HepG2 (cell line): Measurements from ENCODE around the gene PET100. TPM values are rescaled to one million over a fixed set of nuclear protein-coding genes. Genes with fewer than 3 reads are reported as not detected.
A peak's percentile ranks its signal among the peaks of the same experiment; 100 is the strongest.

Experiments used
- ATF3 ChIP-seq: sonication (generic); formaldehyde crosslinking; IDR thresholded peaks from 2 replicates; pipeline ENCODE4 v1.4.0; 2020; ENCODE audit warnings: missing genetic modification reagents
- ATF6 ChIP-seq: sonication (generic); formaldehyde crosslinking; conservative IDR thresholded peaks from 2 replicates; pipeline ENCODE4 v1.4.0; 2020; ENCODE audit warnings: missing genetic modification reagents
- ATRX ChIP-seq: sonication (generic); formaldehyde crosslinking; IDR thresholded peaks from 2 replicates; pipeline ENCODE4 v1.4.0; 2020; ENCODE audit warnings: missing genetic modification reagents, borderline replicate concordance
- CHD2 ChIP-seq: IDR thresholded peaks from 2 replicates; pipeline ENCODE4 v1.6.1; 2011; ENCODE audit warnings: low read depth, low read length, improper control_type of control experiment
- FOXM1 ChIP-seq: sonication (generic); formaldehyde crosslinking; IDR thresholded peaks from 2 replicates; pipeline ENCODE4 v1.5.0; 2020; ENCODE audit warnings: missing genetic modification reagents
- GFI1 ChIP-seq: sonication (generic); formaldehyde crosslinking; IDR thresholded peaks from 2 replicates; pipeline ENCODE4 v1.5.0; 2020; ENCODE audit warnings: missing genetic modification reagents, mild to moderate bottlenecking, borderline replicate concordance
- HOXA5 ChIP-seq: sonication (generic); formaldehyde crosslinking; IDR thresholded peaks from 2 replicates; pipeline ENCODE4 v1.4.0; 2020; ENCODE audit warnings: missing genetic modification reagents
- IKZF5 ChIP-seq: IDR thresholded peaks from 2 replicates; pipeline ENCODE4 v1.6.1; 2018; ENCODE audit warnings: missing genetic modification reagents, mild to moderate bottlenecking, missing compliant biosample characterization
- JUNB ChIP-seq: sonication (generic); formaldehyde crosslinking; IDR thresholded peaks from 2 replicates; pipeline ENCODE4 v1.8.0; 2022; ENCODE audit warnings: missing genetic modification reagents, mild to moderate bottlenecking, borderline replicate concordance
- KAT2B ChIP-seq: fragments of 150-350 bp; IDR thresholded peaks from 2 replicates; pipeline ENCODE4 v1.6.1; 2014; ENCODE audit warnings: low read depth, low read length, borderline replicate concordance
- MEIS1 ChIP-seq: sonication (generic); formaldehyde crosslinking; IDR thresholded peaks from 2 replicates; pipeline ENCODE4 v1.9.0; 2021; ENCODE audit warnings: mild to moderate bottlenecking, missing genetic modification reagents, moderate library complexity, borderline replicate concordance
- PITX1 ChIP-seq: sonication (generic); formaldehyde crosslinking; IDR thresholded peaks from 2 replicates; pipeline ENCODE4 v1.5.1; 2020; ENCODE audit warnings: mild to moderate bottlenecking, missing genetic modification reagents
- PLRG1 ChIP-seq: fragments of 450-650 bp; conservative IDR thresholded peaks from 2 replicates; pipeline ENCODE4 v1.6.1; 2016
- RAD21 ChIP-seq: fragments of 450-650 bp; formaldehyde crosslinking; IDR thresholded peaks from 2 replicates; pipeline ENCODE4 v1.5.0; 2020; ENCODE audit warnings: mild to moderate bottlenecking
- SIN3B ChIP-seq: fragments of 150-350 bp; IDR thresholded peaks from 2 replicates; pipeline ENCODE4 v1.6.1; 2014; ENCODE audit warnings: low read length
- SMAD3 ChIP-seq: sonication (generic); formaldehyde crosslinking; IDR thresholded peaks from 2 replicates; pipeline ENCODE4 v1.4.0; 2020; ENCODE audit warnings: missing genetic modification reagents
- TBL1XR1 ChIP-seq: fragments of 150-350 bp; IDR thresholded peaks from 2 replicates; pipeline ENCODE4 v1.6.1; 2014; ENCODE audit warnings: borderline replicate concordance, low read length; ENCODE audit not compliant: partially characterized antibody
- ZBTB14 ChIP-seq: sonication (generic); formaldehyde crosslinking; IDR thresholded peaks from 2 replicates; pipeline ENCODE4 v1.4.0; 2020; ENCODE audit warnings: missing genetic modification reagents
- ZMYM3 ChIP-seq: sonication (generic); formaldehyde crosslinking; IDR thresholded peaks from 2 replicates; pipeline ENCODE4 v1.5.1; 2020; ENCODE audit warnings: mild to moderate bottlenecking, missing genetic modification reagents
- ZNF274 ChIP-seq: sonication (generic); formaldehyde crosslinking; IDR thresholded peaks from 2 replicates; pipeline ENCODE4 v1.5.1; 2020; ENCODE audit warnings: mild to moderate bottlenecking, missing genetic modification reagents
- ZNF30 ChIP-seq: sonication (generic); formaldehyde crosslinking; IDR thresholded peaks from 2 replicates; pipeline ENCODE4 v1.5.0; 2020; ENCODE audit warnings: mild to moderate bottlenecking, missing genetic modification reagents
- ZNF350 ChIP-seq: sonication (generic); formaldehyde crosslinking; IDR thresholded peaks from 2 replicates; pipeline ENCODE4 v1.4.0; 2020; ENCODE audit warnings: mild to moderate bottlenecking, low read depth, missing genetic modification reagents, borderline replicate concordance
- ZNF549 ChIP-seq: sonication (generic); formaldehyde crosslinking; IDR thresholded peaks from 2 replicates; pipeline ENCODE4 v1.5.0; 2020; ENCODE audit warnings: missing genetic modification reagents
- ZNF660 ChIP-seq: sonication (generic); formaldehyde crosslinking; IDR thresholded peaks from 2 replicates; pipeline ENCODE4 v1.5.1; 2020; ENCODE audit warnings: mild to moderate bottlenecking, low read depth, missing genetic modification reagents, borderline replicate concordance
- ZNF747 ChIP-seq: sonication (generic); formaldehyde crosslinking; IDR thresholded peaks from 2 replicates; pipeline ENCODE4 v1.8.1; 2023; ENCODE audit warnings: missing genetic modification reagents, mild to moderate bottlenecking, borderline replicate concordance
- ZNF776 ChIP-seq: sonication (generic); formaldehyde crosslinking; IDR thresholded peaks from 2 replicates; pipeline ENCODE4 v1.4.0; 2020; ENCODE audit warnings: mild to moderate bottlenecking, missing genetic modification reagents
- ZNF891 ChIP-seq: sonication (generic); formaldehyde crosslinking; IDR thresholded peaks from 2 replicates; pipeline ENCODE4 v1.5.0; 2020; ENCODE audit warnings: mild to moderate bottlenecking, missing genetic modification reagents
- polyA plus RNA-seq, 8 experiments: library from polyadenylated mRNA; depleted of rRNA in 3 of 8; stranded (reverse) in 7 of 8; unstranded in 1 of 8; fragments of >200 nt; fragmentation: Illumina TruSeq in 4 of 8; extraction: Trizol in 4 of 8; gene quantifications; 2 replicates each; pipeline versions ENCODE4 v1.2.1 to v1.2.3, GENCODE V29; 2011 to 2016; ENCODE audit warnings: low read depth in 4 of 8, missing spikeins in 1 of 8, mixed read lengths in 1 of 8; ENCODE audit not compliant: insufficient read depth in 1 of 8
- total RNA-seq, 5 experiments: library from RNA; depleted of rRNA; stranded (reverse); fragments of >200 nt; fragmentation: Illumina TruSeq; extraction: Trizol; gene quantifications; 2 replicates each; pipeline ENCODE4 v1.2.3, GENCODE V29; 2016; ENCODE audit warnings: low read depth in 1 of 5
- TF ChIP-seq, protein P1 (sequence below): sonication (generic); formaldehyde crosslinking; IDR thresholded peaks from 2 replicates; pipeline ENCODE4 v1.5.0; 2020; ENCODE audit warnings: missing genetic modification reagents

Gene PET100
- total and polyA plus RNA-seq, 2 of the 13 experiments (the other 11 are each of a cell fraction or from before 2014, with no cell fraction given): 22.3 to 66.5 TPM

- TF ChIP-seq ZBTB14 (CRISPR knock-in tag) (no peak), ZNF660 (CRISPR knock-in tag) (no peak), PLRG1 (no peak), KAT2B (no peak), RAD21 (CRISPR knock-in tag) (peak; percentile 79), ZNF549 (CRISPR knock-in tag) (no peak), PITX1 (peak; percentile 79), ZNF350 (CRISPR knock-in tag) (peak; percentile 88), ZNF30 (no peak), JUNB (no peak), SIN3B (no peak), ZNF776 (CRISPR knock-in tag) (no peak), ZMYM3 (CRISPR knock-in tag) (peak; percentile 83), TBL1XR1 (peak; percentile 97), IKZF5 (CRISPR knock-in tag) (peak; percentile 81), FOXM1 (CRISPR knock-in tag) (no peak), MEIS1 (CRISPR knock-in tag) (no peak; the same call in 1 of the 2 replicates), ZNF891 (CRISPR knock-in tag) (no peak), ZNF747 (CRISPR knock-in tag) (no peak), CHD2 (no peak), ATRX (CRISPR knock-in tag) (no peak), ZNF274 (CRISPR knock-in tag) (no peak), ATF3 (CRISPR knock-in tag) (peak; percentile 93), ATF6 (CRISPR knock-in tag) (no peak), GFI1 (CRISPR knock-in tag) (peak; percentile 47; the same call in 1 of the 2 replicates), SMAD3 (CRISPR knock-in tag) (peak; percentile 91), HOXA5 (CRISPR knock-in tag) (peak; percentile 47; the same call in 1 of the 2 replicates)
- TF ChIP-seq, protein P1, sequence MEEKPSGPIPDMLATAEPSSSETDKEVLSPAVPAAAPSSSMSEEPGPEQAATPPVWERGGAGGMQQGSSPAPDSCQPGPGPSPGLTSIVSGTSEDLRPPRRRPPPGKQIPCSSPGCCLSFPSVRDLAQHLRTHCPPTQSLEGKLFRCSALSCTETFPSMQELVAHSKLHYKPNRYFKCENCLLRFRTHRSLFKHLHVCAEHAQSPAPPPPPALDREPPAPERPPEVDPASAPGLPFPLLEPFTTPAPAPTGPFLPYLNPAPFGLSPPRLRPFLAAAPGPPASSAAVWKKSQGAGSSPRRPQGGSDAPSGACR (CRISPR knock-in tag): no peak
Measured at GRCh38 chr19:7652061-7652641, 22.6 kb downstream of the PET100 start (continued).
